Keratinocyte (primary cell): Measurements from ENCODE around the gene SOHLH1.

Experiments
- EZH2 ChIP-seq: IDR thresholded peaks from one replicate; pipeline ENCODE4 v1.6.1; 2012; ENCODE audit warnings: inconsistent platforms, mild to moderate bottlenecking, low read length, moderate library complexity
- TF ChIP-seq, protein P1 (sequence below), 3 experiments: IDR thresholded peaks in 1 of 3; conservative IDR thresholded peaks in 1 of 3; optimal IDR thresholded peaks in 1 of 3; 2 replicates in 2 of 3; 3 replicates in 1 of 3; pipeline versions ENCODE3 to v1.5.1; 2011; ENCODE audit warnings: low read length in 3 of 3, mild to moderate bottlenecking in 3 of 3, moderate library complexity in 2 of 3, control low read depth in 1 of 3, inconsistent platforms in 1 of 3; ENCODE audit not compliant: insufficient read depth in 2 of 3; ENCODE audit errors: extremely low read depth in 1 of 3

DNA sequence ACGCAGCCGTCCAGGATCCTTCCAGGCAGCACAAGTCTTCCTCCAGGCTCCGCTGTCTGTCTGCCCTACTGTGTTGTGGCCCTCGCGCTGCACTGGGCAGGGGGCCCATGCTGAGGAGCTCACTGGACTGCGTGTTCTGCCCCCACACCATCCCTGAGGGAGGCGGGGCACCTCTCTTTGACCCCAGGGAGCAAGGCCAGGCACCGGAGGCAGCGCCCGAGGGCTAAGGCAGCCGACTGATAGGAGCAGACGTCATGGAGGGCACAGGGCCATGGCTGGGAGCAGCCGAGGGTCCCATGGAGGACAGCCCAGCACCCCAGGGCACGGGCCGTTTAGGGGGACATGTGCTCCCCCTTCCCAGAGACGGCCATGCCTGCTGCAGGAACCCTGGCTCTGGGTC lies 49.4 kb upstream of the SOHLH1 start:
- TF ChIP-seq, protein P1, sequence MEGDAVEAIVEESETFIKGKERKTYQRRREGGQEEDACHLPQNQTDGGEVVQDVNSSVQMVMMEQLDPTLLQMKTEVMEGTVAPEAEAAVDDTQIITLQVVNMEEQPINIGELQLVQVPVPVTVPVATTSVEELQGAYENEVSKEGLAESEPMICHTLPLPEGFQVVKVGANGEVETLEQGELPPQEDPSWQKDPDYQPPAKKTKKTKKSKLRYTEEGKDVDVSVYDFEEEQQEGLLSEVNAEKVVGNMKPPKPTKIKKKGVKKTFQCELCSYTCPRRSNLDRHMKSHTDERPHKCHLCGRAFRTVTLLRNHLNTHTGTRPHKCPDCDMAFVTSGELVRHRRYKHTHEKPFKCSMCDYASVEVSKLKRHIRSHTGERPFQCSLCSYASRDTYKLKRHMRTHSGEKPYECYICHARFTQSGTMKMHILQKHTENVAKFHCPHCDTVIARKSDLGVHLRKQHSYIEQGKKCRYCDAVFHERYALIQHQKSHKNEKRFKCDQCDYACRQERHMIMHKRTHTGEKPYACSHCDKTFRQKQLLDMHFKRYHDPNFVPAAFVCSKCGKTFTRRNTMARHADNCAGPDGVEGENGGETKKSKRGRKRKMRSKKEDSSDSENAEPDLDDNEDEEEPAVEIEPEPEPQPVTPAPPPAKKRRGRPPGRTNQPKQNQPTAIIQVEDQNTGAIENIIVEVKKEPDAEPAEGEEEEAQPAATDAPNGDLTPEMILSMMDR (optimal IDR thresholded peaks at IDR 0.05 in 1 of 3, IDR thresholded peaks at IDR 0.05 in 1 of 3, conservative IDR thresholded peaks at IDR 0.05 in 1 of 3; ENCODE audit: extremely low read depth in 1 of 3, insufficient read depth in 2 of 3, low read length in 3 of 3) = no peak
- TF ChIP-seq EZH2 = no peak
